ENCODE data around the gene SNX15.

Gene SNX15

GRCh38 chr11:65035579-65035978 is 8.3 kb downstream of the SNX15 start:
- peaks cover 0 to 21% (median 9%) of the 10 kb centered on the region in 5 donors for H3K4me1 ChIP-seq (ENCODE audit: control insufficient read depth in 5 of 5, insufficient read depth in 5 of 5, low read length in 5 of 5)
- H3K9me3 ChIP-seq (ENCODE audit: control insufficient read depth in 5 of 5, low read length in 5 of 5), result no peaks in the 10 kb centered on the region
- no peak overlapping the region for H3K9ac ChIP-seq (ENCODE audit: low read length in 5 of 5)
- no peaks in the 10 kb centered on the region for H3K27me3 ChIP-seq (ENCODE audit: control insufficient read depth in 5 of 5, insufficient read depth in 4 of 5, low read length in 5 of 5)
- H3K36me3 ChIP-seq (ENCODE audit: control insufficient read depth in 5 of 5, insufficient read depth in 5 of 5, low read length in 5 of 5), result peaks cover 0 to 69% (median 58%) of the 10 kb centered on the region in 5 donors
- no peak overlapping the region for H3K27ac ChIP-seq (ENCODE audit: low read depth, low read length)
- H3K4me3 ChIP-seq (ENCODE audit: low read depth in 1 of 5, low read length in 5 of 5), result no peak overlapping the region

DNA sequence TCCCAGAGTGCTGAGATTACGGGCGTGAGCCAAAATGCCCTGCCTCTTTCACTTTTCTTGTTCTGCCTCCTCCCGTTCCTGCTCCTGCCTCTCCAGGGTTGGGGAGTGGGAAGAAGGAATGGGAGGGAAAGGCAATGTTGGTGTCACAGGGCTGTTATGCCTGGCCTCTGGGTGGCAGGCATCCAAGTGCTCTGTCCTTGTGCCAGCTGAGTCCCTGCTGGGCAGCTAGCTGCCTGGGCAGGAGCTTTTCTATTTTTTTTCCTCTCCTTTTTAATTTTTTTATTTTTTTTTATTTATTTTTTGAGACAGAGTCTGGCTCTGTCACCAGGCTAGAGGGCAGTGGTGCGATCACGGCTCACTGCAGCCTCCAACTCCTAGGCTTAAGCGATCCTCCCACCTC is 9.7 kb downstream of the SNX15 start:
- H3K4me1 ChIP-seq (ENCODE audit: control insufficient read depth in 5 of 5, insufficient read depth in 5 of 5, low read length in 5 of 5), result peaks cover 0 to 25% (median 16%) of the 10 kb centered on the region in 5 donors
- H3K27me3 ChIP-seq (ENCODE audit: control insufficient read depth in 5 of 5, insufficient read depth in 4 of 5, low read length in 5 of 5), result no peaks in the 10 kb centered on the region
- no peak overlapping the region for H3K4me3 ChIP-seq (ENCODE audit: low read depth in 1 of 5, low read length in 5 of 5)
- H3K27ac ChIP-seq (ENCODE audit: low read depth, low read length), result no peak overlapping the region
- H3K36me3 ChIP-seq (ENCODE audit: control insufficient read depth in 5 of 5, insufficient read depth in 5 of 5, low read length in 5 of 5), result peaks cover 0 to 67% (median 53%) of the 10 kb centered on the region in 5 donors
- no peak overlapping the region for H3K9ac ChIP-seq (ENCODE audit: low read length in 5 of 5)
- H3K9me3 ChIP-seq (ENCODE audit: control insufficient read depth in 5 of 5, low read length in 5 of 5), result no peaks in the 10 kb centered on the region

DNA sequence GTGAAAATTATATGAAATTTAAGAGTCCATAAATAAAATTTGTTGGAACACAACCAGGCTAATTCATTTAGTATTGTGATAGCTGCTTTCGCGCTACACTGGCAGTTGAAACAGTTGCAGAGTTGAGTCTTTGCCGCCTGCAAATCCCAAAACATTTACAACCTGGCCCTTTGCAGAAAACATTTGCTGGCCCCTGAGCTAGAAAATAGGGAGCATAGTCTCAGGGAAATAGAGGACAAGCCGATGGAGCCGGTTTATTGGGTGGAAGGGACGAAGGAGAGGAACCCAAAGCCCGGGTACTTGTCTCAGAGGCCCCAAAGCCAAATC is 13.2 kb downstream of the SNX15 start:
- peaks cover 0 to 49% (median 41%) of the 10 kb centered on the region in 5 donors for H3K36me3 ChIP-seq (ENCODE audit: control insufficient read depth in 5 of 5, insufficient read depth in 5 of 5, low read length in 5 of 5)
- H3K9ac ChIP-seq (ENCODE audit: low read length in 5 of 5), result peak overlapping the region in 4 of 5 donors; percentile 72 to 80 (median 76)

GRCh38 chr11:65040847-65041622 is 13.8 kb downstream of the SNX15 start, which contains the start of gene SAC3D1:
Gene SAC3D1 (plus strand): TSS chr11:65041210. CDS start chr11:65041293, 83 bp downstream.
- H3K9ac ChIP-seq (ENCODE audit: low read length in 5 of 5), result peak within 1 kb of the TSS in 4 of 5 donors; percentile 72 to 80 (median 76)
- no peaks in the 10 kb centered on the region for H3K9me3 ChIP-seq (ENCODE audit: control insufficient read depth in 5 of 5, low read length in 5 of 5)
- H3K4me1 ChIP-seq (ENCODE audit: control insufficient read depth in 5 of 5, insufficient read depth in 5 of 5, low read length in 5 of 5), result peaks cover 0 to 50% (median 33%) of the 10 kb centered on the region in 5 donors
- peaks cover 0 to 49% (median 40%) of the 10 kb centered on the region in 5 donors for H3K36me3 ChIP-seq (ENCODE audit: control insufficient read depth in 5 of 5, insufficient read depth in 5 of 5, low read length in 5 of 5)
- H3K27me3 ChIP-seq (ENCODE audit: control insufficient read depth in 5 of 5, insufficient read depth in 4 of 5, low read length in 5 of 5), result no peaks in the 10 kb centered on the region
- H3K4me3 ChIP-seq (ENCODE audit: low read depth in 1 of 5, low read length in 5 of 5), result peak within 1 kb of the TSS; percentile 59 to 82 (median 76)
- peak within 1 kb of the TSS; percentile 88 for H3K27ac ChIP-seq (ENCODE audit: low read depth, low read length)

More for the DNA sequence above, 13.2 kb downstream of the SNX15 start:
- H3K27ac ChIP-seq (ENCODE audit: low read depth, low read length), result peak overlapping the region; percentile 88
- H3K27me3 ChIP-seq (ENCODE audit: control insufficient read depth in 5 of 5, insufficient read depth in 4 of 5, low read length in 5 of 5), result no peaks in the 10 kb centered on the region
- H3K9me3 ChIP-seq (ENCODE audit: control insufficient read depth in 5 of 5, low read length in 5 of 5), result no peaks in the 10 kb centered on the region
- H3K4me3 ChIP-seq (ENCODE audit: low read depth in 1 of 5, low read length in 5 of 5), result peak overlapping the region; percentile 53 to 82 (median 76)
- peaks cover 0 to 50% (median 33%) of the 10 kb centered on the region in 5 donors for H3K4me1 ChIP-seq (ENCODE audit: control insufficient read depth in 5 of 5, insufficient read depth in 5 of 5, low read length in 5 of 5)

DNA sequence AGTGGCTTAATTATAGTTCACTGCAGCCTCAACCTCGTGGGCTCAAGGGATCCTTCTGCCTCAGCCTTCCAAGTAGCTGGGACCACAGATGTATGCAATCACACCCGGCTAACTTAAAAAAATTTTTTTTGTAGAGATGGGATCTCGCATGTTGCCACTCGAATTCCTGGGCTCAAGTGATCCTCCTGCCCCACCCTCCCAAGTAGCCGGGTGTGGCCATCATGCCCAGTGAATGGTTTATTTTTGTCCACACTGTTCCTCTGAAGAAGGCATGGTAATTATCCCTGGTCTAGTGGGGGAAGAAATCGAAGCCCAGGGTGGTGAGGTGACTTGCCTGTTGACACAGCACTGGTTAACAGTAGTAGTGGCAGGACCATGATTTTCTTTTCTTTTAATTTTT is 15.7 kb downstream of the SNX15 start:
- Histone ChIP-seq H3K27me3 (ENCODE audit: control insufficient read depth in 5 of 5, insufficient read depth in 4 of 5, low read length in 5 of 5) (no peaks in the 10 kb centered on the region), H3K9ac (ENCODE audit: low read length in 5 of 5) (peak overlapping the region in 1 of 5 donors; percentile 56), H3K9me3 (ENCODE audit: control insufficient read depth in 5 of 5, low read length in 5 of 5) (no peaks in the 10 kb centered on the region), H3K27ac (ENCODE audit: low read depth, low read length) (no peak overlapping the region), H3K4me3 (ENCODE audit: low read depth in 1 of 5, low read length in 5 of 5) (no peak overlapping the region), H3K4me1 (ENCODE audit: control insufficient read depth in 5 of 5, insufficient read depth in 5 of 5, low read length in 5 of 5) (peaks cover 0 to 52% (median 38%) of the 10 kb centered on the region in 5 donors), H3K36me3 (ENCODE audit: control insufficient read depth in 5 of 5, insufficient read depth in 5 of 5, low read length in 5 of 5) (peaks cover 0 to 33% (median 30%) of the 10 kb centered on the region in 5 donors)

GRCh38 chr11:65043881-65044501 is 16.8 kb downstream of the SNX15 start:
- H3K36me3 ChIP-seq (ENCODE audit: control insufficient read depth in 5 of 5, insufficient read depth in 5 of 5, low read length in 5 of 5), result peaks cover 0 to 25% (median 21%) of the 10 kb centered on the region in 5 donors
- H3K4me3 ChIP-seq (ENCODE audit: low read depth in 1 of 5, low read length in 5 of 5), result no peak overlapping the region
- H3K4me1 ChIP-seq (ENCODE audit: control insufficient read depth in 5 of 5, insufficient read depth in 5 of 5, low read length in 5 of 5), result peaks cover 0 to 56% (median 44%) of the 10 kb centered on the region in 5 donors
- H3K27ac ChIP-seq (ENCODE audit: low read depth, low read length), result no peak overlapping the region
- H3K27me3 ChIP-seq (ENCODE audit: control insufficient read depth in 5 of 5, insufficient read depth in 4 of 5, low read length in 5 of 5), result no peaks in the 10 kb centered on the region
- H3K9me3 ChIP-seq (ENCODE audit: control insufficient read depth in 5 of 5, low read length in 5 of 5), result no peaks in the 10 kb centered on the region
- peak overlapping the region in 2 of 5 donors; percentile 1 to 52 for H3K9ac ChIP-seq (ENCODE audit: low read length in 5 of 5)

DNA sequence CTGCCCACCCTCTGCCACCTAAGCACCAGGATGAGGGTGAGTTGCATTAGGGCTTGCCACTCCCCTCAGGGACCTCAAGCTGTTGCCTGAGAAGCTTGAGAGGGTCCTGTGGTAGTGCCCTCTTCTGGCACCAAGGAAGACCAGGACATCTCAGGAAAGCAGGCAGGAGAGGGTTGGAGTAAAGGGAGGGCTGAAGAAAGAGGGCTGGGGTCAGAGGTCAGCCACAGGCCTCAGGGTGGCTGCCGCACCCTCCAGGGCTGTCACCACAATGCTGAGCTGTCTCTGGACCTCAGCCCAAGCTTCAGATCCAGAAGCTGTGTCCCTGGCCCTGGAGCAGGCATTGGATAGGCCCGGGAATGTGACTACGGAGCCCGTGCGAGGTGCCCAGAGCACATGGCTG is 17.8 kb downstream of the SNX15 start:
- no peak overlapping the region for H3K9ac ChIP-seq (ENCODE audit: low read length in 5 of 5)
- H3K27me3 ChIP-seq (ENCODE audit: control insufficient read depth in 5 of 5, insufficient read depth in 4 of 5, low read length in 5 of 5), result no peaks in the 10 kb centered on the region
- H3K36me3 ChIP-seq (ENCODE audit: control insufficient read depth in 5 of 5, insufficient read depth in 5 of 5, low read length in 5 of 5), result peaks cover 0 to 22% (median 16%) of the 10 kb centered on the region in 5 donors
- H3K27ac ChIP-seq (ENCODE audit: low read depth, low read length), result no peak overlapping the region
- H3K4me1 ChIP-seq (ENCODE audit: control insufficient read depth in 5 of 5, insufficient read depth in 5 of 5, low read length in 5 of 5), result peaks cover 0 to 52% (median 44%) of the 10 kb centered on the region in 5 donors
- no peak overlapping the region for H3K4me3 ChIP-seq (ENCODE audit: low read depth in 1 of 5, low read length in 5 of 5)
- no peaks in the 10 kb centered on the region for H3K9me3 ChIP-seq (ENCODE audit: control insufficient read depth in 5 of 5, low read length in 5 of 5)

DNA sequence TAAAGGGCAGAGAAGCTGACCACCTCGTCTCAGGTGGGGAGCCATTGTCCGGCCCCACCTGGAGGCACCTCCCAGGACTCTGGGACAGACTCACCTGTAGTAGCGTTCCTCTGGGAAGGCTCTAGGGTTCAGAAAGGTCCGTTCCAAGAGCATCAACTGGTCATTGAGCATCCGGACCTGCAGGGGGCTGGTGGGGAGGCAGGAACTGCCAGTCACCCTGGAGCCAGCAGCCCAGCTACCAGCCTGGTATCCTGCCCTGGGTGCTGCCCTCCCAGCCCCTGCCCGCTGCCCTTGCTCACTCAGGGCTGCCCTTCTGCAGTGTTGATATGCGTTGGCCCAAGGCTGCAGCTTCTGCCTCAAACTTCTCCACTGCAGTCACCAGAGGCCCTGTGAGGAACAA is 18.5 kb downstream of the SNX15 start:
- no peaks in the 10 kb centered on the region for H3K9me3 ChIP-seq (ENCODE audit: control insufficient read depth in 5 of 5, low read length in 5 of 5)
- no peak overlapping the region for H3K9ac ChIP-seq (ENCODE audit: low read length in 5 of 5)
- H3K4me3 ChIP-seq (ENCODE audit: low read depth in 1 of 5, low read length in 5 of 5), result no peak overlapping the region
- peaks cover 0 to 22% (median 16%) of the 10 kb centered on the region in 5 donors for H3K36me3 ChIP-seq (ENCODE audit: control insufficient read depth in 5 of 5, insufficient read depth in 5 of 5, low read length in 5 of 5)
- H3K4me1 ChIP-seq (ENCODE audit: control insufficient read depth in 5 of 5, insufficient read depth in 5 of 5, low read length in 5 of 5), result peaks cover 0 to 46% (median 38%) of the 10 kb centered on the region in 5 donors
- H3K27ac ChIP-seq (ENCODE audit: low read depth, low read length), result no peak overlapping the region
- H3K27me3 ChIP-seq (ENCODE audit: control insufficient read depth in 5 of 5, insufficient read depth in 4 of 5, low read length in 5 of 5), result no peaks in the 10 kb centered on the region

- Histone ChIP-seq H3K9ac (ENCODE audit: low read length in 5 of 5) (peak overlapping the region in 4 of 5 donors; percentile 38 to 77 (median 56)), H3K27me3 (ENCODE audit: control insufficient read depth in 5 of 5, insufficient read depth in 4 of 5, low read length in 5 of 5) (peaks cover 0 to 4% (median 0%) of the 10 kb centered on the region in 5 donors), H3K9me3 (ENCODE audit: control insufficient read depth in 5 of 5, low read length in 5 of 5) (no peaks in the 10 kb centered on the region), H3K27ac (ENCODE audit: low read depth, low read length) (no peak overlapping the region), H3K4me1 (ENCODE audit: control insufficient read depth in 5 of 5, insufficient read depth in 5 of 5, low read length in 5 of 5) (peaks cover 0 to 32% (median 31%) of the 10 kb centered on the region in 5 donors), H3K4me3 (ENCODE audit: low read depth in 1 of 5, low read length in 5 of 5) (peak overlapping the region; percentile 42 to 71 (median 66)), H3K36me3 (ENCODE audit: control insufficient read depth in 5 of 5, insufficient read depth in 5 of 5, low read length in 5 of 5) (peaks cover 0 to 22% (median 16%) of the 10 kb centered on the region in 5 donors)
Measured at GRCh38 chr11:65047581-65048422, 20.6 kb downstream of the SNX15 start.

All from subcutaneous abdominal adipose tissue (tissue), 5 donors.